Neural progenitor cell (in vitro differentiated cells): ENCODE results near the gene CORO7.

Source experiments
- CTCF ChIP-seq: fragments of 200-600 bp; sonication (generic); IDR thresholded peaks from 2 replicates; pipeline ENCODE4 v1.5.1; 2017; ENCODE audit warnings: antibody characterized with exemption, mild to moderate bottlenecking
- EZH2 ChIP-seq: fragments of 200-600 bp; sonication (generic); IDR thresholded peaks from 2 replicates; pipeline ENCODE4 v1.6.1; 2017; ENCODE audit warnings: antibody characterized with exemption, mild to moderate bottlenecking, moderate library complexity
- EZH2phosphoT487 ChIP-seq: fragments of 200-600 bp; sonication (generic); IDR thresholded peaks from 2 replicates; pipeline ENCODE4 v1.6.1; 2017; ENCODE audit warnings: antibody characterized with exemption

GRCh38 chr16:4317532-4318450 is 98.6 kb downstream of the CORO7 start:
- TF ChIP-seq CTCF (no peak), EZH2phosphoT487 (no peak), EZH2 (no peak)
